ENCODE data around the gene RPLP1.

RPLP1 gene

DNA sequence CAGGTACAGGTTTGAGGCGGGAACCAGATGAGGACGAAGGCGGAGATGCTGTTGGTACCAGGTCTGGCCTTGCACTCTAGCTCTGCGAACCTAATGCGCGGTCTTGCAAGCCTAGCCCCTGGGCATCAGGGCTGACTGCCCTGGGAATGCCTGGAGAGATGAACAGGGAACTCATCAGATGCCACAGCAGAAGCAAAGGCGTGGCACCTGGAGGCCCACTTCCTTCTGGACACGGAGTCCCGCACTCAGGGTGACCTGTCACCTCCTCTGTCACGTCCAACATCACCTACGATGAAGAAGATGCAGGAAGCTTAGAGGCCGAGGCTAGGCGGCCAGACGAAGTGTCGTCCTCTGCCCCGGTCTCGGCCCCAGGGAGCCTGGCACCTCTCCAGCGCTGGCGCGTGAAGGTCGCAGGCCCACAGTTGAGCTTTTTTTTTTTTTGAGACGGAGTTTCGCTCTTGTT lies 9.4 kb downstream of the RPLP1 start:
- no peak for DNase-seq (ENCODE audit: low read depth, low spot score)
- Histone ChIP-seq H3K9ac (ENCODE audit: insufficient read length) (no peak overlapping the region), H3K36me3 (ENCODE audit: insufficient read depth, low read length) (peaks cover 8% of the 10 kb centered on the region), H3K9me3 (ENCODE audit: low read depth, low read length) (no peaks in the 10 kb centered on the region), H3K27ac (no peak overlapping the region), H3K4me3 (no peak overlapping the region)
- TF ChIP-seq FOXP2 (optimal IDR thresholded peaks at IDR 0.05; ENCODE audit: control extremely low read depth, extremely low read length, insufficient read depth) (no peak), EZH2 (IDR thresholded peaks at IDR 0.05) (no peak), POLR2AphosphoS5 (IDR thresholded peaks at IDR 0.05; ENCODE audit: borderline replicate concordance, low read depth, low read length) (no peak)

DNA sequence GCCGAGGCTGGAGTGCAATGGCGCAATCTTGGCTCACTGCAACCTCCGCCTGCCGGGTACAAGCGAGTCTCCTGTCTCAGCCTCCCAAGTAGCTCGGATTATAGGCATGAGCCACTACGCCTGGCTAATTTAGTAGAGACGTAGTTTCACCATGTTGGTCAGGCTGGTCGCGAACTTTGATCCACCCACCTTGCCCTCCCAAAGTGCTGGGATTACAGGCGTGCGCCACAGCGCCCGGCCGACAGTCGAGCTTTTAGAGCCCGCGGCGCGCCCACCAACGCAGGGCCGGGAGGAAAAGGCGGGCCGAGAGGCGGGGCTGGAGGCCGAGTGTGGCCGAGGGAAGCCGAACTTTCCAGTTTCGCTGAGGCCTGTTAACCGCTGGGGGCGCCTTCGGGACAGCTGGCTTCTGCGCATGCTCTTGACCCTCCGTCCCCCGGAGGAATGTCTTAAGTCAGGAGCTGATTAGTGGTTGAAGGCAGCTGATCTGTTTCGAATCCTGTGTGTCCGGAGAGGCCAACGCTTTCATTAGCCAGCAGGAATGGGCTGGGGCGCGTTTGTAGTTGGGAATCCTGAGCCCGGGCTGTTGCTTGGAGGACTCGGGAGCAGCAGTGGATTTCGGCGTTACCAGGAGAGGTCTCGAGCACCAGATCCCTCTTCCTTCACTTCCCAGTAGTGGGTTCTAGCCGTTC lies 10.0 kb downstream of the RPLP1 start:
- H3K36me3 ChIP-seq (ENCODE audit: insufficient read depth, low read length), result peaks cover 2% of the 10 kb centered on the region; the same call in 1 of the 2 replicates
- peak overlapping the region; percentile 73 for H3K4me3 ChIP-seq
- peak overlapping the region; percentile 67 for H3K9ac ChIP-seq (ENCODE audit: insufficient read length)
- DNase-seq (ENCODE audit: low read depth, low spot score), result peak; percentile 69
- no peaks in the 10 kb centered on the region for H3K9me3 ChIP-seq (ENCODE audit: low read depth, low read length)
- H3K27ac ChIP-seq, result peak overlapping the region; percentile 15; the same call in 1 of the 2 replicates
- TF ChIP-seq EZH2 (IDR thresholded peaks at IDR 0.05) (no peak), POLR2AphosphoS5 (IDR thresholded peaks at IDR 0.05; ENCODE audit: borderline replicate concordance, low read depth, low read length) (peak; percentile 82)

DNA sequence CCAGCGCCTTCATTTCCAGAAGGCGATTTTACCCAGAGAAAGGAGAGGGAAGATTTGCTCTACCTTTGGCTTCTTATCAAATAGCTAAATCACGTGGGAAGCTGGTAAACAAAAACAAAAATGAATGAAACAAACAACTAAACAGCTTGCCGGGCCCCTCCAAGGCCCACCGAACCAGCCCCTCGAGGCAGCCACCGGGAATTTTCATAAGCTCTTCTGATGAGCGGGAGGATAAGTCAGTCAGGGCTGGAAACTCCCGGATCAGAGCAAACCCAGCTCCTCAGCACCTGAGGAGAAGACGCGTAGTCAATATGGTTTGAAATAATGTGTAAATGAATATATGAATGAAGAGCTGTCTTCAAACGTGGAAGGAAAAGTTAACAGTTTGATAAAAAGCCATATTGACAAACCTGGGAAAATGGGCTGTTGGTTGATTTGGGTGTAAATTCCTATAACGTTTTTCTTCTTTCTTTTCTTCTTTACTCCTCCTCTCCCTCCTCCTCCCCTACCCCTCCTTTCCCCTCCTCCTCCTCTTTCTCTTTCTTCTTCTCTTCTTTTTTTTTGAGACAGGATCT lies 10.7 kb downstream of the RPLP1 start:
- no peak for DNase-seq (ENCODE audit: low read depth, low spot score)
- H3K9ac ChIP-seq (ENCODE audit: insufficient read length), result peak overlapping the region; percentile 67
- H3K36me3 ChIP-seq (ENCODE audit: insufficient read depth, low read length), result no peaks in the 10 kb centered on the region
- no peak for TF ChIP-seq EZH2 (IDR thresholded peaks at IDR 0.05)
- no peaks in the 10 kb centered on the region for H3K9me3 ChIP-seq (ENCODE audit: low read depth, low read length)
- H3K27ac ChIP-seq, result peak overlapping the region; percentile 15; the same call in 1 of the 2 replicates
- peak overlapping the region; percentile 73 for H3K4me3 ChIP-seq

DNA sequence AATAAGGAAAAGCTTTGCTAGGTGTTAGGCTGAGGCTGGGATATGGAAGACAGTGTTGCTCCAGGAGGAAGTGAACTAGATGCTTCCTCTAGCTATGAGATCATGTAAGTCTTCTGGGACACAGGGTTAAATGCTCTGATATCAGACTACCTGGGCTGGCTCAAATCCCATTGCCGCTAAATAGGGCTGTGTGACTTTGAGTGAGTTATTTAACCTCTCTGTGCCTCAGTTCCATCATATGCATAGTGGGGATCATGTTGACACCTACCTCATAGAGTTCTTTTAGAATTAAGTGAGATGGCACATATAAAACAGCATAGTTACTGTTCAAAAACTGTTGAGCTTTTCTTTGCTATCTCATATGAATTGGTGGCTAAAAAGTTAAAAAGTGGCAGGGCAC lies 12.6 kb downstream of the RPLP1 start:
- no peak for DNase-seq (ENCODE audit: low read depth, low spot score)
- Histone ChIP-seq H3K27ac (no peak overlapping the region), H3K36me3 (ENCODE audit: insufficient read depth, low read length) (no peaks in the 10 kb centered on the region), H3K9ac (ENCODE audit: insufficient read length) (peak overlapping the region; percentile 49), H3K4me3 (no peak overlapping the region), H3K9me3 (ENCODE audit: low read depth, low read length) (no peaks in the 10 kb centered on the region)
- TF ChIP-seq EZH2 (IDR thresholded peaks at IDR 0.05) (no peak), FOXP2 (optimal IDR thresholded peaks at IDR 0.05; ENCODE audit: control extremely low read depth, extremely low read length, insufficient read depth) (no peak), POLR2AphosphoS5 (IDR thresholded peaks at IDR 0.05; ENCODE audit: borderline replicate concordance, low read depth, low read length) (no peak)

DNA sequence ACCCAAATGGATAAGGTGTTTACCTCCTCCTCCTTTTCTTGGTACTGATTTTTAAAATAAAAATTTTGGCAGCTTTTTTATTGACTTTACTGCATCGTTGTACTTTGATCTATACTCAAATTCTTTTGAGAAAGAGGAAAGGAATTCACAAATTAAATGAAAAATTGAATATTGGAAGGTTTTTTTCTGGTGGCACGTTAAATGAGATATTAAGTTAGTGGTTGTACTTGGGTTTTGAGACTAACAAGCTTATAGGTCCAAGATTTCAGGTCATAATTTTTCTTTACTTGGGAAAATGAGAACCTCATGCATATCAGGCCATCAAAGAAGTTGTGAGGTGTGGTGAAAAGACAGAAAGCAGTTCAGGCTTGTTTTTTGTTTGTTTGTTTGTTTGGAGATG lies 14.1 kb downstream of the RPLP1 start:
- H3K27ac ChIP-seq, result no peak overlapping the region
- H3K36me3 ChIP-seq (ENCODE audit: insufficient read depth, low read length), result no peaks in the 10 kb centered on the region
- no peak for TF ChIP-seq POLR2AphosphoS5 (IDR thresholded peaks at IDR 0.05; ENCODE audit: borderline replicate concordance, low read depth, low read length)
- no peak for TF ChIP-seq FOXP2 (optimal IDR thresholded peaks at IDR 0.05; ENCODE audit: control extremely low read depth, extremely low read length, insufficient read depth)
- TF ChIP-seq EZH2 (IDR thresholded peaks at IDR 0.05), result no peak
- no peak overlapping the region for H3K4me3 ChIP-seq
- no peaks in the 10 kb centered on the region for H3K9me3 ChIP-seq (ENCODE audit: low read depth, low read length)
- DNase-seq (ENCODE audit: low read depth, low spot score), result no peak
- peak overlapping the region; percentile 28 for H3K9ac ChIP-seq (ENCODE audit: insufficient read length)

DNA sequence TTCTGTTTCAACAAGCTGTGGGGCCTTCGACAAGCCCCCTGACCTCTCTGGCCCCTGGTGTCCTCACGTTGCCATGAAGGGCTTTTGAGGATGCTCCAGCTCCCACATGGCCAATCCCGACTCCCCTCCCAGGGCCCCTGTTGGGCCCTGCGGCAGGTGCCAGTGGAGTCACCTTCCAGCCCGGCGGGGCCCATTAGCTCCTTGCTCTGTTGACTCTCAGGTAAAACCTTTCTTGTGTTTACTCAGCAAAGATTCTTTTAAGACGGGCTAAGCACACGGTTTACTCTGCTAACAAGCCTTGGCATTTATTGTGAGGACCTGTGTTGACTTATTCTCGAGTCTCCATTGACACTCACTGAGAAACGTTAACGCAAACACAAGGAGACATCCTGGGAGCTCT lies 15.0 kb downstream of the RPLP1 start:
- Histone ChIP-seq H3K36me3 (ENCODE audit: insufficient read depth, low read length) (no peaks in the 10 kb centered on the region), H3K4me3 (no peak overlapping the region), H3K9me3 (ENCODE audit: low read depth, low read length) (no peaks in the 10 kb centered on the region), H3K27ac (no peak overlapping the region), H3K9ac (ENCODE audit: insufficient read length) (no peak overlapping the region)
- TF ChIP-seq POLR2AphosphoS5 (IDR thresholded peaks at IDR 0.05; ENCODE audit: borderline replicate concordance, low read depth, low read length) (no peak), FOXP2 (optimal IDR thresholded peaks at IDR 0.05; ENCODE audit: control extremely low read depth, extremely low read length, insufficient read depth) (no peak), EZH2 (IDR thresholded peaks at IDR 0.05) (no peak)
- no peak for DNase-seq (ENCODE audit: low read depth, low spot score)

DNA sequence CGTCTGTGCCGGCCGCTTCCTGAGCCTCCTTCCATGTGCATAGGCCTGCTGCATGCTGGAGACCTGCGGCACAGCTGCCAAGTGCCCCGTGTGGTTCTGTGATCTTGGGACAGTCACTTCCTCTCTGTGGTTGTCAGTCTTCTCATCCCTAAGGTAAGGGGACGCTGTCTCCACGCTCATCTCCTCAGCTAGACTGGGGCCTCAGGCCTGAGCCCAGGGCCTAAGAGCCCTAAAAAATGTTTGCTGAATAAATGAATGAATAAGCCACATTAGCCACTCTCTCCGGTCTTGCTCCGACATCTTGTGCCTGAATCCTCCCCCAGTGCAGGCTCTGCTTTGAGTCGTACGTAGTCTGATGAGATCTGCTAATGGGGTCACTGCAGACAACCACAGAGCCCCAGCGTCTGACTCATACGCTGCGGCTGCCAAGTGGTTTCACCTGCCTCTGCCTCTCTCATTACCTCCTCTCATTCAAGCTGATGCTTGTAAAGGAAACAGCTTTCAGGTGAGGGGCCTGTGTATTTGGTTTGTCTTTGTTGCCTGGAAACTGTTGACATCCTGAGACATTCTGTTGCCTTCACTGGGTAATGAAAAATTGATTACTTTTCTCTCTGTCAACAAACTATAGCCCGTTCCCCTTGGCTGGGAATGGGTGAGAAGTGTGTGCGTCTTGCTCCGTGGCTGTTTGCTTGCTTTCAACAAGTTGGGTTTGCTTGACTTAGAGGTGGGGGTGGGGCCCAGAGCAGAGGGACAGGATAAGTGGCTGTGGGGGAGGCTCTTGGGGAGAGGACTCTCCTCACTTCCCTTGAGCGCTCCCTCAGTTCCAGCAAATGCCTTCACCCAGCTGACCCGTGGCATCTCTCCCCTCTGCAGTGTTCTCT lies 15.9 kb downstream of the RPLP1 start:
- Histone ChIP-seq H3K9me3 (ENCODE audit: low read depth, low read length) (no peaks in the 10 kb centered on the region), H3K27ac (no peak overlapping the region), H3K4me3 (no peak overlapping the region), H3K9ac (ENCODE audit: insufficient read length) (no peak overlapping the region), H3K36me3 (ENCODE audit: insufficient read depth, low read length) (no peaks in the 10 kb centered on the region)
- no peak for DNase-seq (ENCODE audit: low read depth, low spot score)
- TF ChIP-seq POLR2AphosphoS5 (IDR thresholded peaks at IDR 0.05; ENCODE audit: borderline replicate concordance, low read depth, low read length) (no peak), EZH2 (IDR thresholded peaks at IDR 0.05) (no peak), FOXP2 (optimal IDR thresholded peaks at IDR 0.05; ENCODE audit: control extremely low read depth, extremely low read length, insufficient read depth) (no peak)

DNA sequence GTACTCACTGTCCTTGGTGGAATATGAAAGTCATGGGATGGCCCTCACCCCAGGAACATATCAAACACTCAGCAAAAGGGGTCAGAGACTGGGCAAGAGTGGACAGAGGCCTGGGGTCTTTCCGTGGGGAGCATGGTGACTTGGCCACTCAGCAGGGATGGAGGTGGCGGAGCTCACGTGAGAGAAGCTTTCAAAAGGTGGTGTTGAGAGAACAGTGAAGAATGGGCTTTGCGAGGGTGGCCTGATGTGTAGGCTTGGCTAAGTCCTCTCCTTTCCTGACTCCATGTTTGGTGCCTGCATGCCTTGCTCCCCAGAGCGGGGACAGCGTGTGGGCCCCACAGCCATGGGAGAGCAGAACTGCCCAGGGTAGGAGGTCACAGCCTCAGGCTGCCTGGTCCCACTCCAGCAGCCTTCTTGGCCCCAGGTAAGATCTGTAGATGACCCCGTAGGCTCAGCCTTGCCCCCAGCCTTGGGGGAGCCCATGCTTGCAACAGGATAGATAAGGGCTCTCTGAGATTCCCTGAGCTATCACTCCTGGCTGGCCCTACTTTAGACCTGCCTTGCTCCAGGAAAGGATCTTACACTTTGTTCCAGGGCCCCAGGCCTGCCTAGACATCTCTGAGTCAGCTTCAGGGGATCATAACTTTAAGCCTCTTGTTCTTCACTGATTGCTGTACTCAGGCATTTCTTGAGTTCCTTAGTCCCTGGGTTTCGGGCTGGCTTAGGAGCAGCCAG lies 17.0 kb downstream of the RPLP1 start:
- no peaks in the 10 kb centered on the region for H3K9me3 ChIP-seq (ENCODE audit: low read depth, low read length)
- H3K36me3 ChIP-seq (ENCODE audit: insufficient read depth, low read length), result no peaks in the 10 kb centered on the region
- H3K9ac ChIP-seq (ENCODE audit: insufficient read length), result no peak overlapping the region
- no peak overlapping the region for H3K4me3 ChIP-seq
- no peak for TF ChIP-seq FOXP2 (optimal IDR thresholded peaks at IDR 0.05; ENCODE audit: control extremely low read depth, extremely low read length, insufficient read depth)
- no peak for TF ChIP-seq EZH2 (IDR thresholded peaks at IDR 0.05)
- TF ChIP-seq POLR2AphosphoS5 (IDR thresholded peaks at IDR 0.05; ENCODE audit: borderline replicate concordance, low read depth, low read length), result no peak
- no peak overlapping the region for H3K27ac ChIP-seq
- DNase-seq (ENCODE audit: low read depth, low spot score), result no peak

Measured in SK-N-MC (cell line).